HEK293 (cell line): ENCODE measurements around the gene BMERB1.

ENCODE experiments used
- CTCF ChIA-PET: fragments of 350-600 bp; formaldehyde crosslinking; extraction: SDS; loops from one replicate; lab custom pipeline; 2021; ENCODE audit warnings: antibody characterized with exemption; lab: Yijun Ruan, JAX
- POLR2A ChIA-PET: fragments of 300-600 bp; formaldehyde crosslinking; extraction: SDS; loops from one replicate; lab custom pipeline; 2020; ENCODE audit warnings: antibody characterized with exemption, inconsistent platforms; lab: Yijun Ruan, JAX
- H3K27ac ChIP-seq: fragments of 200-500 bp; sonication (Bioruptor generic); 2 replicates; pipeline ENCODE4 v1.5.1; 2014; ENCODE audit warnings: low read depth, low read length, control low read depth, inconsistent platforms; ENCODE audit errors: extremely low read depth
- H3K36me3 ChIP-seq, 2 experiments: fragments of 200-500 bp in 1 of 2; sonication (Bioruptor generic) in 1 of 2; 1 replicate in 1 of 2; 2 replicates in 1 of 2; pipeline ENCODE4 v1.5.1; 2014 to 2017; ENCODE audit warnings: inconsistent platforms in 2 of 2, low read length in 2 of 2; ENCODE audit not compliant: control insufficient read depth in 2 of 2, insufficient read depth in 1 of 2
- H3K4me1 ChIP-seq: fragments of 200-500 bp; sonication (Bioruptor generic); 2 replicates; pipeline ENCODE4 v1.5.1; 2014; ENCODE audit warnings: mild to moderate bottlenecking, low read length, inconsistent platforms; ENCODE audit not compliant: control insufficient read depth, insufficient read depth
- H3K4me3 ChIP-seq: 2 replicates; pipeline ENCODE4 v1.5.1; 2011; ENCODE audit warnings: low read depth, mild to moderate bottlenecking, control low read depth, low read length, moderate library complexity
- H3K9me3 ChIP-seq: fragments of 200-500 bp; sonication (Bioruptor generic); 2 replicates; pipeline ENCODE4 v1.5.1; 2014; ENCODE audit warnings: low read depth, low read length, inconsistent platforms; ENCODE audit not compliant: control insufficient read depth, insufficient read depth
- GLIS2 ChIP-seq: fragments of 450-650 bp; formaldehyde crosslinking; IDR thresholded peaks from 2 replicates; pipeline ENCODE4 v1.5.1; 2016; ENCODE audit warnings: missing biosample characterization, missing genetic modification characterization
- KLF10 ChIP-seq: fragments of 450-650 bp; IDR thresholded peaks from 2 replicates; pipeline ENCODE4 v1.5.1; 2018; ENCODE audit warnings: missing biosample characterization, mild to moderate bottlenecking, missing genetic modification characterization
- KLF16 ChIP-seq: fragments of 450-650 bp; formaldehyde crosslinking; IDR thresholded peaks from 2 replicates; pipeline ENCODE4 v1.5.1; 2017; ENCODE audit warnings: missing biosample characterization, missing genetic modification characterization
- KLF7 ChIP-seq: fragments of 450-650 bp; formaldehyde crosslinking; IDR thresholded peaks from 2 replicates; pipeline ENCODE4 v1.5.1; 2016; ENCODE audit warnings: missing biosample characterization, missing genetic modification characterization, borderline replicate concordance
- KLF8 ChIP-seq: fragments of 450-650 bp; formaldehyde crosslinking; IDR thresholded peaks from 2 replicates; pipeline ENCODE4 v1.5.1; 2016; ENCODE audit warnings: missing biosample characterization, missing genetic modification characterization
- OSR2 ChIP-seq: fragments of 450-650 bp; formaldehyde crosslinking; IDR thresholded peaks from 2 replicates; pipeline ENCODE4 v1.5.1; 2016; ENCODE audit warnings: missing biosample characterization, missing genetic modification characterization
- SALL2 ChIP-seq: fragments of 450-650 bp; formaldehyde crosslinking; IDR thresholded peaks from 2 replicates; pipeline ENCODE4 v1.5.0; 2017; ENCODE audit warnings: missing biosample characterization, mild to moderate bottlenecking, missing genetic modification characterization, borderline replicate concordance
- ZBTB17 ChIP-seq: fragments of 450-650 bp; formaldehyde crosslinking; IDR thresholded peaks from 2 replicates; pipeline ENCODE4 v1.5.1; 2016; ENCODE audit warnings: missing biosample characterization, missing genetic modification characterization
- ZNF174 ChIP-seq: fragments of 450-650 bp; formaldehyde crosslinking; IDR thresholded peaks from 2 replicates; pipeline ENCODE4 v1.5.0; 2017; ENCODE audit warnings: missing biosample characterization, mild to moderate bottlenecking, missing genetic modification characterization
- ZNF211 ChIP-seq: fragments of 450-650 bp; formaldehyde crosslinking; IDR thresholded peaks from 2 replicates; pipeline ENCODE4 v1.5.1; 2016; ENCODE audit warnings: low read depth, missing biosample characterization, missing genetic modification characterization
- ZNF248 ChIP-seq: fragments of 450-650 bp; formaldehyde crosslinking; IDR thresholded peaks from 2 replicates; pipeline ENCODE4 v1.5.1; 2017; ENCODE audit warnings: missing biosample characterization, missing genetic modification characterization
- ZNF600 ChIP-seq: fragments of 450-650 bp; formaldehyde crosslinking; IDR thresholded peaks from 2 replicates; pipeline ENCODE4 v1.5.1; 2016; ENCODE audit warnings: missing biosample characterization, missing genetic modification characterization
- ZNF610 ChIP-seq: fragments of 450-650 bp; formaldehyde crosslinking; IDR thresholded peaks from 2 replicates; pipeline ENCODE4 v1.5.1; 2016; ENCODE audit warnings: missing biosample characterization, missing genetic modification characterization, borderline replicate concordance
- ZNF624 ChIP-seq: fragments of 450-650 bp; formaldehyde crosslinking; IDR thresholded peaks from 2 replicates; pipeline ENCODE4 v1.5.1; 2017; ENCODE audit warnings: missing biosample characterization, missing genetic modification characterization
- ZNF658 ChIP-seq: fragments of 450-650 bp; formaldehyde crosslinking; IDR thresholded peaks from 2 replicates; pipeline ENCODE4; 2016; ENCODE audit warnings: missing biosample characterization, missing genetic modification characterization
- ZNF777 ChIP-seq: fragments of 450-650 bp; formaldehyde crosslinking; IDR thresholded peaks from 2 replicates; pipeline ENCODE4 v1.5.1; 2017; ENCODE audit warnings: missing biosample characterization, missing genetic modification characterization, borderline replicate concordance
- ZNF785 ChIP-seq: fragments of 450-650 bp; formaldehyde crosslinking; IDR thresholded peaks from 2 replicates; pipeline ENCODE4 v1.5.1; 2016; ENCODE audit warnings: missing biosample characterization, missing genetic modification characterization
- ZSCAN18 ChIP-seq: fragments of 450-650 bp; formaldehyde crosslinking; IDR thresholded peaks from 2 replicates; pipeline ENCODE4 v1.5.1; 2016; ENCODE audit warnings: missing biosample characterization, missing genetic modification characterization
- TF ChIP-seq, protein P1 (sequence below): fragments of 450-650 bp; formaldehyde crosslinking; conservative IDR thresholded peaks from 2 replicates; pipeline ENCODE4 v1.5.1; 2016; ENCODE audit warnings: low read depth, missing biosample characterization, missing genetic modification characterization
- TF ChIP-seq, protein P2 (sequence below): fragments of 450-650 bp; formaldehyde crosslinking; IDR thresholded peaks from 2 replicates; pipeline ENCODE4 v1.5.1; 2016; ENCODE audit warnings: missing biosample characterization, missing genetic modification characterization
- TF ChIP-seq, protein P3 (sequence below): fragments of 450-650 bp; formaldehyde crosslinking; IDR thresholded peaks from 2 replicates; pipeline ENCODE4 v1.5.1; 2017; ENCODE audit warnings: missing biosample characterization, missing genetic modification characterization
- TF ChIP-seq, protein P4 (sequence below): fragments of 450-650 bp; IDR thresholded peaks from 2 replicates; pipeline ENCODE4 v1.5.1; 2018; ENCODE audit warnings: missing biosample characterization, missing genetic modification characterization

BMERB1 gene

DNA sequence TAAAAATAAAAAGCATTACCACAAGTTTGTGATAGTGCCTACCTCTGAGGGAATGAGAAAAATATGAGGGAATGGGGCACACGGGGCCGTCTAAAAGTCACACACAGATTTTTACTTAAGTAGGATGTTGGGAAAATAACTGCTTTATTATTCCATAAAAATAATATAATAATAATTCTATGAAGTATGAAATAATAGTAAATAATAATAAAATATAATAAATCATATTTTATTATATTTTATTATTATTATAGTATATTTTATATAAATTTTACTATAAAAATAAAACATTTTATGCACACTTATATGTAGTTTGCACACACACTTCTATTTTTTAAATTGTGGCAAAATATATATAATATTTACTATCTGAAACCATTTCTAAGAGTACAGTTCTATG, 92.3 kb downstream of the BMERB1 start (continued):
- no peak for TF ChIP-seq ZNF600 (tag by site-specific recombination)
- no peak for TF ChIP-seq ZNF211
- no peak for TF ChIP-seq ZBTB17
- TF ChIP-seq KLF7: no peak
- no peak for TF ChIP-seq KLF16 (tag by site-specific recombination)
- TF ChIP-seq, protein P1, sequence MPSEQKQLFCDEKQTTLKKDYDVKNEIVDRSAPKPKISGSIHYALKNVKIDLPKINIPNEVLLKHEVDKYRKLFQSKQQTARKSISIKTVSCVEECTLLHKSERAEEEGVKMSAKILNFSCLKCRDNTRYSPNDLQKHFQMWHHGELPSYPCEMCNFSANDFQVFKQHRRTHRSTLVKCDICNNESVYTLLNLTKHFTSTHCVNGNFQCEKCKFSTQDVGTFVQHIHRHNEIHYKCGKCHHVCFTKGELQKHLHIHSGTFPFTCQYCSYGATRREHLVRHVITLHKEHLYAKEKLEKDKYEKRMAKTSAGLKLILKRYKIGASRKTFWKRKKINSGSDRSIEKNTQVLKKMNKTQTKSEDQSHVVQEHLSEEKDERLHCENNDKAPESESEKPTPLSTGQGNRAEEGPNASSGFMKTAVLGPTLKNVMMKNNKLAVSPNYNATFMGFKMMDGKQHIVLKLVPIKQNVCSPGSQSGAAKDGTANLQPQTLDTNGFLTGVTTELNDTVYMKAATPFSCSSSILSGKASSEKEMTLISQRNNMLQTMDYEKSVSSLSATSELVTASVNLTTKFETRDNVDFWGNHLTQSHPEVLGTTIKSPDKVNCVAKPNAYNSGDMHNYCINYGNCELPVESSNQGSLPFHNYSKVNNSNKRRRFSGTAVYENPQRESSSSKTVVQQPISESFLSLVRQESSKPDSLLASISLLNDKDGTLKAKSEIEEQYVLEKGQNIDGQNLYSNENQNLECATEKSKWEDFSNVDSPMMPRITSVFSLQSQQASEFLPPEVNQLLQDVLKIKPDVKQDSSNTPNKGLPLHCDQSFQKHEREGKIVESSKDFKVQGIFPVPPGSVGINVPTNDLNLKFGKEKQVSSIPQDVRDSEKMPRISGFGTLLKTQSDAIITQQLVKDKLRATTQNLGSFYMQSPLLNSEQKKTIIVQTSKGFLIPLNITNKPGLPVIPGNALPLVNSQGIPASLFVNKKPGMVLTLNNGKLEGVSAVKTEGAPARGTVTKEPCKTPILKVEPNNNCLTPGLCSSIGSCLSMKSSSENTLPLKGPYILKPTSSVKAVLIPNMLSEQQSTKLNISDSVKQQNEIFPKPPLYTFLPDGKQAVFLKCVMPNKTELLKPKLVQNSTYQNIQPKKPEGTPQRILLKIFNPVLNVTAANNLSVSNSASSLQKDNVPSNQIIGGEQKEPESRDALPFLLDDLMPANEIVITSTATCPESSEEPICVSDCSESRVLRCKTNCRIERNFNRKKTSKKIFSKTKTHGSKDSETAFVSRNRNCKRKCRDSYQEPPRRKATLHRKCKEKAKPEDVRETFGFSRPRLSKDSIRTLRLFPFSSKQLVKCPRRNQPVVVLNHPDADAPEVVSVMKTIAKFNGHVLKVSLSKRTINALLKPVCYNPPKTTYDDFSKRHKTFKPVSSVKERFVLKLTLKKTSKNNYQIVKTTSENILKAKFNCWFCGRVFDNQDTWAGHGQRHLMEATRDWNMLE: no peak
- TF ChIP-seq OSR2 (tag by site-specific recombination): no peak
- TF ChIP-seq, all 188 proteins: peak for 0

- Histone ChIP-seq H3K9me3 (no peaks in the 10 kb centered on the region), H3K4me1 (no peaks in the 10 kb centered on the region), H3K27ac (no peak overlapping the region), H3K36me3 (no peaks in the 10 kb centered on the region), H3K4me3 (no peak overlapping the region)
- ChIA-PET CTCF (interaction anchor here (1.2 kb wide), 1 partner anchor 18 kb away, joined by 3 read pairs; no protein-coding TSS in a partner anchor), POLR2A (interaction anchor here (1.2 kb wide), 1 partner anchor 10 kb away, joined by 4 read pairs; no protein-coding TSS in a partner anchor)
- TF ChIP-seq ZNF174 (tag by site-specific recombination): no peak
- TF ChIP-seq GLIS2 (tag by site-specific recombination): no peak
- no peak for TF ChIP-seq SALL2 (tag by site-specific recombination)
- no peak for TF ChIP-seq KLF10 (tag by site-specific recombination)
- TF ChIP-seq ZNF777: no peak
- TF ChIP-seq ZNF624: no peak
- TF ChIP-seq KLF8: no peak
Observed at GRCh38 chr16:15529673-15530072, 95.3 kb downstream of the BMERB1 start.

DNA sequence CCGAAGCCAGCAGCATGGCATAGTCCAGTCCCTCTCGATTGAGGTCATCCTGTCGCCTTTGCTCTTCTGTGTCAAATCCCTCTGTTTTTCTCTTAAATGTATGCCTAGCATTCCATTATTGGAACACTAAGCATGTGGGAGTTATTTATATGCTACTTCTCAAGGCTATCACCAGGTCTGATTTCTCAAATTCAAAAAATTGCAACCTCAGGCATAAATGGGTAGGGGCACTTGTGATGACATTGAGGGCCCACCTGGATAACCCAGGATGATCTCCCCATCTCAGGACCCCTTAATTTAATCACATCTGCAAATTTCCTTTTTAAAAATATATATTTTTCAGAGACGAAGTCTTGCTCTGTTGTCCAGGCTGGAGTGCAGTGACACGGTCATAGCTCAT, 95.7 kb downstream of the BMERB1 start:
- ChIA-PET CTCF (no interaction called here), POLR2A (interaction anchor here (0.6 to 1.2 kb wide), 2 partner anchors 10 to 20 kb away, joined by 4 to 8 read pairs; no protein-coding TSS in a partner anchor)
- no peaks in the 10 kb centered on the region for H3K9me3 ChIP-seq
- no peak overlapping the region for H3K27ac ChIP-seq
- no peaks in the 10 kb centered on the region for H3K4me1 ChIP-seq
- no peaks in the 10 kb centered on the region for H3K36me3 ChIP-seq
- no peak overlapping the region for H3K4me3 ChIP-seq
- TF ChIP-seq, protein P2, sequence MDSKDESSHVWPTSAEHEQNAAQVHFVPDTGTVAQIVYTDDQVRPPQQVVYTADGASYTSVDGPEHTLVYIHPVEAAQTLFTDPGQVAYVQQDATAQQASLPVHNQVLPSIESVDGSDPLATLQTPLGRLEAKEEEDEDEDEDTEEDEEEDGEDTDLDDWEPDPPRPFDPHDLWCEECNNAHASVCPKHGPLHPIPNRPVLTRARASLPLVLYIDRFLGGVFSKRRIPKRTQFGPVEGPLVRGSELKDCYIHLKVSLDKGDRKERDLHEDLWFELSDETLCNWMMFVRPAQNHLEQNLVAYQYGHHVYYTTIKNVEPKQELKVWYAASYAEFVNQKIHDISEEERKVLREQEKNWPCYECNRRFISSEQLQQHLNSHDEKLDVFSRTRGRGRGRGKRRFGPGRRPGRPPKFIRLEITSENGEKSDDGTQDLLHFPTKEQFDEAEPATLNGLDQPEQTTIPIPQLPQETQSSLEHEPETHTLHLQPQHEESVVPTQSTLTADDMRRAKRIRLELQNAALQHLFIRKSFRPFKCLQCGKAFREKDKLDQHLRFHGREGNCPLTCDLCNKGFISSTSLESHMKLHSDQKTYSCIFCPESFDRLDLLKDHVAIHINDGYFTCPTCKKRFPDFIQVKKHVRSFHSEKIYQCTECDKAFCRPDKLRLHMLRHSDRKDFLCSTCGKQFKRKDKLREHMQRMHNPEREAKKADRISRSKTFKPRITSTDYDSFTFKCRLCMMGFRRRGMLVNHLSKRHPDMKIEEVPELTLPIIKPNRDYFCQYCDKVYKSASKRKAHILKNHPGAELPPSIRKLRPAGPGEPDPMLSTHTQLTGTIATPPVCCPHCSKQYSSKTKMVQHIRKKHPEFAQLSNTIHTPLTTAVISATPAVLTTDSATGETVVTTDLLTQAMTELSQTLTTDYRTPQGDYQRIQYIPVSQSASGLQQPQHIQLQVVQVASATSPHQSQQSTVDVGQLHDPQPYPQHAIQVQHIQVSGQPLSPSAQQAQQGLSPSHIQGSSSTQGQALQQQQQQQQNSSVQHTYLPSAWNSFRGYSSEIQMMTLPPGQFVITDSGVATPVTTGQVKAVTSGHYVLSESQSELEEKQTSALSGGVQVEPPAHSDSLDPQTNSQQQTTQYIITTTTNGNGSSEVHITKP (tag by site-specific recombination): no peak
- TF ChIP-seq ZNF211: no peak
- TF ChIP-seq ZSCAN18: no peak
- no peak for TF ChIP-seq ZNF785
- TF ChIP-seq, protein P3, sequence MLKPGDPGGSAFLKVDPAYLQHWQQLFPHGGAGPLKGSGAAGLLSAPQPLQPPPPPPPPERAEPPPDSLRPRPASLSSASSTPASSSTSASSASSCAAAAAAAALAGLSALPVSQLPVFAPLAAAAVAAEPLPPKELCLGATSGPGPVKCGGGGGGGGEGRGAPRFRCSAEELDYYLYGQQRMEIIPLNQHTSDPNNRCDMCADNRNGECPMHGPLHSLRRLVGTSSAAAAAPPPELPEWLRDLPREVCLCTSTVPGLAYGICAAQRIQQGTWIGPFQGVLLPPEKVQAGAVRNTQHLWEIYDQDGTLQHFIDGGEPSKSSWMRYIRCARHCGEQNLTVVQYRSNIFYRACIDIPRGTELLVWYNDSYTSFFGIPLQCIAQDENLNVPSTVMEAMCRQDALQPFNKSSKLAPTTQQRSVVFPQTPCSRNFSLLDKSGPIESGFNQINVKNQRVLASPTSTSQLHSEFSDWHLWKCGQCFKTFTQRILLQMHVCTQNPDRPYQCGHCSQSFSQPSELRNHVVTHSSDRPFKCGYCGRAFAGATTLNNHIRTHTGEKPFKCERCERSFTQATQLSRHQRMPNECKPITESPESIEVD (tag by site-specific recombination): no peak
- TF ChIP-seq, protein P4, sequence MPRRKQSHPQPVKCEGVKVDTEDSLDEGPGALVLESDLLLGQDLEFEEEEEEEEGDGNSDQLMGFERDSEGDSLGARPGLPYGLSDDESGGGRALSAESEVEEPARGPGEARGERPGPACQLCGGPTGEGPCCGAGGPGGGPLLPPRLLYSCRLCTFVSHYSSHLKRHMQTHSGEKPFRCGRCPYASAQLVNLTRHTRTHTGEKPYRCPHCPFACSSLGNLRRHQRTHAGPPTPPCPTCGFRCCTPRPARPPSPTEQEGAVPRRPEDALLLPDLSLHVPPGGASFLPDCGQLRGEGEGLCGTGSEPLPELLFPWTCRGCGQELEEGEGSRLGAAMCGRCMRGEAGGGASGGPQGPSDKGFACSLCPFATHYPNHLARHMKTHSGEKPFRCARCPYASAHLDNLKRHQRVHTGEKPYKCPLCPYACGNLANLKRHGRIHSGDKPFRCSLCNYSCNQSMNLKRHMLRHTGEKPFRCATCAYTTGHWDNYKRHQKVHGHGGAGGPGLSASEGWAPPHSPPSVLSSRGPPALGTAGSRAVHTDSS: no peak
- no peak for TF ChIP-seq ZNF248
- TF ChIP-seq ZNF610: no peak
- no peak for TF ChIP-seq ZNF658 (tag by site-specific recombination)
